HFFc6 (cell line): Measurements from ENCODE around the gene MAP3K20. TPM values are rescaled to one million over a fixed set of nuclear protein-coding genes. Genes with fewer than 3 reads are reported as not detected.

ENCODE experiments used
- DNase-seq: peaks from one replicate; pipeline ENCODE4 v3.0.0-alpha.2; 2018
- H3K27ac Mint-ChIP-seq: 2 replicates; pipeline ENCODE4 v1.8.0; 2020; ENCODE audit warnings: mild to moderate bottlenecking, mixed read lengths
- H3K27me3 Mint-ChIP-seq: 2 replicates; pipeline ENCODE4 v1.8.0; 2021; ENCODE audit warnings: mild to moderate bottlenecking, moderate library complexity, mixed read lengths; ENCODE audit not compliant: insufficient read depth
- H3K36me3 Mint-ChIP-seq: 2 replicates; pipeline ENCODE4 v1.8.0; 2021; ENCODE audit warnings: low read depth, mixed read lengths
- H3K4me1 Mint-ChIP-seq: 2 replicates; pipeline ENCODE4 v1.8.0; 2020; ENCODE audit warnings: low read depth, mixed read lengths
- H3K4me3 Mint-ChIP-seq: 2 replicates; pipeline ENCODE4 v1.8.0; 2020; ENCODE audit warnings: mild to moderate bottlenecking, moderate library complexity, mixed read lengths
- H3K9me3 Mint-ChIP-seq: 2 replicates; pipeline ENCODE4 v1.8.0; 2020; ENCODE audit warnings: mild to moderate bottlenecking, mixed read lengths
- CTCF ChIP-seq: fragments of 200-600 bp; sonication (generic); IDR thresholded peaks from 2 replicates; pipeline ENCODE4 v1.5.0; 2021; ENCODE audit warnings: antibody characterized with exemption, mild to moderate bottlenecking
- total RNA-seq, 6 experiments: library from RNA; stranded (reverse); fragmentation: NEBNext Ultra II Directional; extraction: Animal tissue kit (Norgen Biotek cat#: 25700); gene quantifications; 2 replicates in 1 of 6; 3 replicates in 5 of 6; pipeline ENCODE4 v1.2.3, GENCODE V29; 2021

MAP3K20 gene
- total RNA-seq, 6 experiments from 2014 or later: 126 to 150 (median 134) TPM

- DNase-seq: no peak
- H3K4me3 Mint-ChIP-seq: no peak overlapping the region
- H3K4me1 Mint-ChIP-seq: peaks cover 76% of the 10 kb centered on the region
These were observed 16.4 kb upstream of the MAP3K20 start for GRCh38 chr2:173059292-173059691.

GRCh38 chr2:173059971-173060461 lies 15.6 kb upstream of the MAP3K20 start:
- H3K36me3 Mint-ChIP-seq: peaks cover 16% of the 10 kb centered on the region
- H3K27me3 Mint-ChIP-seq: no peaks in the 10 kb centered on the region
- H3K4me1 Mint-ChIP-seq: peaks cover 75% of the 10 kb centered on the region
- peak overlapping the region; percentile 40 for H3K27ac Mint-ChIP-seq
- H3K4me3 Mint-ChIP-seq: peak overlapping the region; percentile 2; the same call in 1 of the 2 replicates
- H3K9me3 Mint-ChIP-seq: peaks cover 4% of the 10 kb centered on the region; the same call in 1 of the 2 replicates
- peak; percentile 20 for DNase-seq
- TF ChIP-seq CTCF: no peak

More at GRCh38 chr2:173059292-173059691, 16.4 kb upstream of the MAP3K20 start:
- Mint-ChIP-seq H3K27ac (no peak overlapping the region), H3K27me3 (no peaks in the 10 kb centered on the region), H3K9me3 (peaks cover 4% of the 10 kb centered on the region; the same call in 1 of the 2 replicates), H3K36me3 (peaks cover 16% of the 10 kb centered on the region)
- TF ChIP-seq CTCF: no peak

- no peak overlapping the region for H3K4me3 Mint-ChIP-seq
- peaks cover 4% of the 10 kb centered on the region; the same call in 1 of the 2 replicates for H3K9me3 Mint-ChIP-seq
- H3K4me1 Mint-ChIP-seq: peaks cover 51% of the 10 kb centered on the region
- TF ChIP-seq CTCF: no peak
- peaks cover 10% of the 10 kb centered on the region for H3K36me3 Mint-ChIP-seq
- DNase-seq: no peak
- H3K27ac Mint-ChIP-seq: no peak overlapping the region
- H3K27me3 Mint-ChIP-seq: no peaks in the 10 kb centered on the region
These were observed 12.8 kb upstream of the MAP3K20 start for GRCh38 chr2:173062801-173063200.

GRCh38 chr2:173064151-173064805 lies 11.4 kb upstream of the MAP3K20 start:
- Mint-ChIP-seq H3K27me3 (no peaks in the 10 kb centered on the region), H3K27ac (no peak overlapping the region), H3K9me3 (no peaks in the 10 kb centered on the region), H3K4me1 (peaks cover 36% of the 10 kb centered on the region), H3K36me3 (no peaks in the 10 kb centered on the region), H3K4me3 (no peak overlapping the region)
- TF ChIP-seq CTCF: no peak
- no peak for DNase-seq

DNA sequence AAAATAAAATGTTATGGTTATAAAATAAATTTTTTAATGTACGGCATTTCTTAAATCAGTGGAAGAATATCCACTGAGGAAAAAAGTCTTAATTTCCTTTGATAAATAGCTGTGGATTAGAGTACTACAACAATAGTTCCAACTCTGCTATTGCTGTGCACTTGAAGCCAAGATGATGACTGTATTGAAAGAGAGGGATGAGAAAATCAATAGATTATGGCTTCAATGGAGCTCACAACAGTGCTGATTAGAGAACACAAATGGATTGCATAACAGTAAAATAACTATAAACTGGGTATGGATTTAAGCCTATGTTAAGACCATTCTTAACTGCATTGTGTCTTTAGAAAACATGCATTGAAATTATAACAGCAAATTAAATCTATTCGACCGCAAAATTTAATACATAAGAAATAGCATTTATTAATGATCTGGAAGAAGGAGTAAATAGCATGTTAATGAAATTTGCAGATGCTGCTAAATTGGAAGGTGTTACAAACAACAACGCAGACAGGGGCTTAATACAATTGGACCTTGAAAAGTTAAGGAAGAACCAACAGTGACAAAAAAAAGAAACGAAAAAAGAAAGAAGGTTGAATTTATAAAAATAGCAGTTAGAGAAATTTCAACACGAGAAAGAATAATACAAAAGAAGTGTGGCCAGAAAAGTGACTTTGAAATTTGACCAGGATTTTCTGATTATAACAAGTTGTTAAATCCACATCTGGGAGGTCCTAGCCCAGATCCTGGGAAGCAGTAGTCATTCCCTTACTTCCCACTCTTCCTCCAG lies 8.6 kb upstream of the MAP3K20 start:
- no peaks in the 10 kb centered on the region for H3K36me3 Mint-ChIP-seq
- no peak for DNase-seq
- no peak for TF ChIP-seq CTCF
- H3K27me3 Mint-ChIP-seq: no peaks in the 10 kb centered on the region
- H3K9me3 Mint-ChIP-seq: no peaks in the 10 kb centered on the region
- peaks cover 17% of the 10 kb centered on the region for H3K4me1 Mint-ChIP-seq
- H3K27ac Mint-ChIP-seq: no peak overlapping the region
- H3K4me3 Mint-ChIP-seq: no peak overlapping the region
